ENCODE results near the gene TSR3.

TSR3 gene

DNA sequence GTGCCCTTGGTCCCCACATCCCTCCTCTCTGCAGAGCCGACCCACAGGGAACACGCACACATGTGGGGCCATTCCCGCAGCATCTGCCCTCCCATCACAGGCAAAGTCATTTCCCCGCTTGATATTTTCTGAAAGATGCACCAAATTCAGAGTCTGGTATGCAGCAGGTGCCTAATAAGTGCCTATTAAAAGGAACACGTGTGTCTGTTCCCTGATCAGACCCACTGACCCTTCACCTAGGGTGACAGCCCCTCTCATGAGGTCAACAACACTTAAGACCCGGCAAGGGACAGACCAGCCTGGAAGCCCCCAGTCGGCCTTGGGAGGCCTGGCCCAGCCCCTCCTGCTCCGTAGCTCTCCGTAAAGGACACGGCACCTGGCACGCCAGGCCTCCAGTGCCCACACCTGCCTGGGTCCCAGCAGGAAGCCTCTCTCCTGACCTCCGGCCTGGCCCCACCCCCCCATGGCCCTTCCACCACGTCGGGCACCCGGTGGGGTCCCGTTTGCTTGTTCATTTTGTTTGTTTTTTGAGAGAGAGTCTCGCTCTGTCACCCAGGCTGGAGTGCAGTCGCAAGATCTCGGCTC is 42.8 kb upstream of the TSR3 start:
- ChIA-PET CTCF (no interaction called here), POLR2A (interaction anchor here (0.5 kb wide), 1 partner anchor 14 kb away, joined by 3 read pairs; no protein-coding TSS in a partner anchor)
- TF ChIP-seq, protein P1, sequence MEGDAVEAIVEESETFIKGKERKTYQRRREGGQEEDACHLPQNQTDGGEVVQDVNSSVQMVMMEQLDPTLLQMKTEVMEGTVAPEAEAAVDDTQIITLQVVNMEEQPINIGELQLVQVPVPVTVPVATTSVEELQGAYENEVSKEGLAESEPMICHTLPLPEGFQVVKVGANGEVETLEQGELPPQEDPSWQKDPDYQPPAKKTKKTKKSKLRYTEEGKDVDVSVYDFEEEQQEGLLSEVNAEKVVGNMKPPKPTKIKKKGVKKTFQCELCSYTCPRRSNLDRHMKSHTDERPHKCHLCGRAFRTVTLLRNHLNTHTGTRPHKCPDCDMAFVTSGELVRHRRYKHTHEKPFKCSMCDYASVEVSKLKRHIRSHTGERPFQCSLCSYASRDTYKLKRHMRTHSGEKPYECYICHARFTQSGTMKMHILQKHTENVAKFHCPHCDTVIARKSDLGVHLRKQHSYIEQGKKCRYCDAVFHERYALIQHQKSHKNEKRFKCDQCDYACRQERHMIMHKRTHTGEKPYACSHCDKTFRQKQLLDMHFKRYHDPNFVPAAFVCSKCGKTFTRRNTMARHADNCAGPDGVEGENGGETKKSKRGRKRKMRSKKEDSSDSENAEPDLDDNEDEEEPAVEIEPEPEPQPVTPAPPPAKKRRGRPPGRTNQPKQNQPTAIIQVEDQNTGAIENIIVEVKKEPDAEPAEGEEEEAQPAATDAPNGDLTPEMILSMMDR (IDR thresholded peaks at IDR 0.05; ENCODE audit: control extremely low read depth, extremely low read depth, low read depth, missing control alignments) = no peak
- DNase-seq (ENCODE audit: extremely low spot score) = no peak

DNA sequence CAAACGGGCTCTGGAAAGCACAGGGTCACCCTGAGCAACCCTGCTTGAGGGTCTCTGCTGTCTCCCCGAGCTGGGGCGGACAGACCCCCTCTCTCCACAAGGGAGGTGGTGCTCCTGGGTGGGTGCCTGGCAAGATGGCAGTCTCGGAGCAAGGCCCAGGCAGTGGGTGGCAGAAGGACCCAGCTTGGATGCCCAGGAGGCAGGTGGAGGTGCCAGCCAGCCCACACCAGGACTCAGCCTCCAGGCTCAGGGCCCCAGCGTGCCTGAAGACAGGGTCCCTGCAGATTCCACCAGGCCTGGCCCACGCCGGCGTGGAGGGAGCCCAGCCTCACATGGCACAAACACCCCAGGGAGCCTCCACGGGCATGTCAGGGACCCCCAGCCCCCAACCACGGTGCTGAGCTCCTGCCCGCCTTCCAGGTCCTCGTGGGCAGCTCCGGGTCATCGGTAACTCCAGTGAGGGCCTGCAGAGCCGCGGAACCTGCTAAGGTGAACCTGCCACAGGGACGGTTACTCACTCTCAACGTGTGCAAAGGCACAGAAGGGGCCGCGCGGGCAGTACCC is 42.0 kb upstream of the TSR3 start:
- ChIA-PET CTCF (no interaction called here), POLR2A (interaction anchor here (0.5 kb wide), 1 partner anchor 15 kb away, joined by 3 read pairs; no protein-coding TSS in a partner anchor)
- TF ChIP-seq, protein P1 (IDR thresholded peaks at IDR 0.05; ENCODE audit: control extremely low read depth, extremely low read depth, low read depth, missing control alignments) = no peak
- DNase-seq (ENCODE audit: extremely low spot score) = no peak

DNA sequence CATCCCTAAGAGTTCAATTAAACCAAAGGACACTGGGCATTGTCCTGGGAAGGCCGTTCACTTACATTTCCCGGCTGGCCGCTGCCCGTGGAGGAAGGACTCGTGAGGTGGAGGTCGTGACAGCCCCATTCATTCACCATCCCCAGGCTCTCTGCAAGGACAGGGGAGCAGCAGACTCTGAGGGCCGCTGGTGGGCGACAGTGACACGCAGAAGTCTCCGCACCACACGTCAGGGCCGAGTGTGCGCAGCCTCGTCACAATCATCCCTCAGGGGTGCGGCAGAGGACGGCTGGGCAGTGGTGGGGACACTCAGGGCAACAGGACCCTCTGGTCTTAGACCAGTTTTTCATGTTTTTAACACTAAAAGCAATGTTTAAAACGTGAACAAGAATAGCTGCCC is 41.1 kb upstream of the TSR3 start:
- TF ChIP-seq, protein P1 (IDR thresholded peaks at IDR 0.05; ENCODE audit: control extremely low read depth, extremely low read depth, low read depth, missing control alignments) = no peak
- CTCF ChIA-PET = no interaction called here
- POLR2A ChIA-PET = no interaction called here

DNA sequence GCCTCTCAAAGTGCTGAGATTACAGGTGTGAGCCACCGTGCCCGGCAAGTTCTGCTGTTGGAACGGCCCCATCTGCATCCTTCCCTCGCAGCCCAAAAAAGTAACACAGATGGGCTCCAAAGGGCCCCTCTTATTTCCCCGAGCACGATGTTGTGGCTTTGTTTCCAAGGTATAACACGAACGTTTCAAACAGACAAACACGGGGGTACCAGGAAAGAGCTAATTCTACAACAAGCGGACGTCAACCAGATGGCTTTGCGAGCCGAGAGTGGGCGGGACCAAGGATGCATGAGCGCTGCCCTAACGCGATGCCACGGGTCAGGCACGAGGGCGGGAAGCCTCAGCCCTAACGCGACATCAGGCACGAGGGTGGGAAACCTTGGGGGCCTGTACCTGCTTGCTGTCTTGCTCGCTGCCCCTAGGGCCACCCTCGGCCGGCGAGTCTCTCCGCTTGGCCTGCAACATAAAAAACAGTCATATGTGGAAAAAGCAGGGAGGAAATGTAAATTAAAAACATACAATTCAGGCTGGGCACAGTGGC is 38.6 kb upstream of the TSR3 start:
- CTCF ChIA-PET = interaction anchor here (1.0 to 2.0 kb wide), 2 partner anchors 11 to 27 kb away, joined by 3 to 6 read pairs; no protein-coding TSS in a partner anchor
- no peak for DNase-seq (ENCODE audit: extremely low spot score)
- POLR2A ChIA-PET = no interaction called here
- TF ChIP-seq, protein P1 (IDR thresholded peaks at IDR 0.05; ENCODE audit: control extremely low read depth, extremely low read depth, low read depth, missing control alignments) = no peak

More for the DNA sequence above, 41.1 kb upstream of the TSR3 start:
- no peak for DNase-seq (ENCODE audit: extremely low spot score)

DNA sequence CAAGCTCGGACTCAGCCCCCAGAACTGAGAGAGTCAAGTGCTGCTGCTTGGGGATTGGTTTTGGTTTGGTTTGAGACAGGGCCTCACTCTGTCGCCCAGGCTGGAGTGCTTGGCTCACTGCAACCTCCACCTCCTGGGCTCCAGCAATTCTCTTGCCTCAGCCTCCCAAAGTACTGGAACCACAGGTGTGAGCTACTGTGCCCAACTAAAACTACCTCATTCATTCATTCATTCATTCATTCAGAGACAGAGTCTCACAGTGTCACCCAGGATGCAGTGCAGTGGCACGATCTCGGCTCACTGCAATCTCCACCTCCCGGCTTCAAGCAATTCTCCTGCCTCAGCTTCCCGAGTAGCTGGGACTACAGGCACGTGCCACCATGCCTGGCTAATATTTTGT is 38.1 kb upstream of the TSR3 start:
- ChIA-PET CTCF (interaction anchor here (1.0 kb wide), 1 partner anchor 11 kb away, joined by 3 read pairs; no protein-coding TSS in a partner anchor), POLR2A (no interaction called here)
- DNase-seq (ENCODE audit: extremely low spot score) = no peak
- TF ChIP-seq, protein P1 (IDR thresholded peaks at IDR 0.05; ENCODE audit: control extremely low read depth, extremely low read depth, low read depth, missing control alignments) = no peak

DNA sequence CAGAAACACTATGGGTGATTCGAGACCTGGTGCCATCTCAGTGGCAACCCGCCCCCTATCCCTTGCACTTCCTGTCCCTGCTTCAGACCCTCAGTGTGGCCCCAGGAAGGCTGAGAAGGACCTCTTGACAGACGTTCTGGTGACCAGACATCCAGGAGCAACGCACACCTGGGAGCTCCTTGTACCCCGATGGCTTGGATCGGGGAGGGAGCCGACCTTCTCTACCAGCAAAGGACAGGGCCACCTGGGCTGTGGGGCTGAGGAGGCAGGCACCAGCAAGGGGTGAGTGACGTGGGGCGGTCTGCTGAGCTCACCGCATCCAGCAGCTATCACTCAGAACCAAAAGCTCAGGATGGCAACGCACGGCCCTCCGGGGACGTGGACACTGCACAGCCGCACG is 35.7 kb upstream of the TSR3 start:
- TF ChIP-seq, protein P1 (IDR thresholded peaks at IDR 0.05; ENCODE audit: control extremely low read depth, extremely low read depth, low read depth, missing control alignments) = no peak
- ChIA-PET CTCF (no interaction called here), POLR2A (no interaction called here)
- no peak for DNase-seq (ENCODE audit: extremely low spot score)

Measured in GM10248 (cell line).